Thyroid gland (tissue), 4 donors: ENCODE data around the gene ARL16. TPM values are rescaled to one million over a fixed set of nuclear protein-coding genes. Genes with fewer than 3 reads are reported as not detected.

Experiments
- DNase-seq, 2 donors: peaks; one replicate each; pipeline ENCODE4 v3.0.0-alpha.2; 2019
- H3K27ac ChIP-seq, 3 donors: fragments of 200-600 bp; sonication (generic); 1 replicate in 2 of 3; 2 replicates in 1 of 3; pipeline ENCODE4 v1.5.1; 2016 to 2019; ENCODE audit warnings: mild to moderate bottlenecking in 1 of 3, moderate library complexity in 1 of 3
- H3K27me3 ChIP-seq: fragments of 200-600 bp; sonication (generic); one replicate; pipeline ENCODE4 v1.5.1; 2019
- H3K36me3 ChIP-seq, 2 donors: fragments of 200-600 bp; sonication (generic); one replicate each; pipeline ENCODE4 v1.5.1; 2016 to 2019
- H3K4me1 ChIP-seq, 2 donors: fragments of 200-600 bp; sonication (generic); one replicate each; pipeline ENCODE4 v1.5.1; 2017 to 2019
- H3K4me3 ChIP-seq, 3 donors: fragments of 200-600 bp; sonication (generic); replicated peaks in 1 of 3; 1 replicate in 2 of 3; 2 replicates in 1 of 3; pipeline ENCODE4 v1.5.1; 2016; ENCODE audit warnings: mild to moderate bottlenecking in 1 of 3
- H3K9me3 ChIP-seq: fragments of 200-600 bp; sonication (generic); one replicate; pipeline ENCODE4 v1.5.1; 2017
- CTCF ChIP-seq, 6 experiments: fragments of 200-600 bp in 3 of 6; fragments of 450-650 bp in 3 of 6; sonication (generic) in 3 of 6; IDR thresholded peaks; one replicate each; pipeline ENCODE4 v1.5.1; 2016 to 2019; ENCODE audit warnings: antibody characterized with exemption in 6 of 6, mild to moderate bottlenecking in 2 of 6, inconsistent platforms in 1 of 6, moderate library complexity in 1 of 6
- POLR2A ChIP-seq, 2 donors: fragments of 450-650 bp; IDR thresholded peaks; one replicate each; pipeline ENCODE4 v1.6.1; 2017; ENCODE audit warnings: antibody characterized with exemption in 2 of 2, mild to moderate bottlenecking in 2 of 2, moderate library complexity in 1 of 2
- WGBS, 2 donors: methylation state at CpG; one replicate each; pipeline ENCODE4 v1.1.5; 2017; 5-methylcytosine and 5-hydroxymethylcytosine counted together
- intact Hi-C: fragments of 100-400 bp; cut with DNase I; formaldehyde crosslinking; loops from one replicate; pipeline ENCODE4 v1.15.1; 2023
- total RNA-seq, 4 donors: library from RNA; depleted of rRNA; stranded (reverse); fragments of >200 nt; gene quantifications; one replicate each; pipeline ENCODE4 v1.2.3, GENCODE V29; 2016

ARL16 gene
- total RNA-seq, 4 donors from 2014 or later = 29.7 to 46.5 (median 37.2) TPM

- intact Hi-C loops = no loop called here
- no peaks in the 10 kb centered on the region for H3K27me3 ChIP-seq
- peaks cover 16 to 23% of the 10 kb centered on the region in 2 donors for H3K4me1 ChIP-seq
These were observed 18.1 kb downstream of the ARL16 start for GRCh38 chr17:81665205-81666091.

GRCh38 chr17:81664051-81664470, 19.5 kb downstream of the ARL16 start:
- Histone ChIP-seq H3K9me3 (no peaks in the 10 kb centered on the region), H3K36me3 (no peaks in the 10 kb centered on the region), H3K4me3 (no peak overlapping the region), H3K27ac (no peak overlapping the region), H3K27me3 (no peaks in the 10 kb centered on the region), H3K4me1 (peaks cover 16 to 23% of the 10 kb centered on the region in 2 donors)
- 81 to 93% methylated on average over 3 to 7 of the region's 7 CpGs for WGBS, 2 donors
- intact Hi-C loops = no loop called here
- no peak for DNase-seq
- TF ChIP-seq CTCF (IDR thresholded peaks at IDR 0.05) = no peak
- no peak for TF ChIP-seq POLR2A (IDR thresholded peaks at IDR 0.05)

More at GRCh38 chr17:81665205-81666091, 18.1 kb downstream of the ARL16 start:
- H3K36me3 ChIP-seq = no peaks in the 10 kb centered on the region
- WGBS, 2 donors = 58 to 73% methylated on average over 8 to 22 of the region's 30 CpGs
- peak; percentile 32 to 44 for DNase-seq
- peak overlapping the region; percentile 55 to 100 (median 99) for H3K4me3 ChIP-seq
- H3K9me3 ChIP-seq = no peaks in the 10 kb centered on the region
- H3K27ac ChIP-seq = peak overlapping the region in 1 of 3 donors; percentile 54
- no peak for TF ChIP-seq POLR2A (IDR thresholded peaks at IDR 0.05)
- TF ChIP-seq CTCF (IDR thresholded peaks at IDR 0.05) = no peak

- intact Hi-C loops = no loop called here
- H3K4me1 ChIP-seq = peaks cover 8 to 11% of the 10 kb centered on the region in 2 donors
- H3K9me3 ChIP-seq = no peaks in the 10 kb centered on the region
- no peak overlapping the region for H3K27ac ChIP-seq
- H3K4me3 ChIP-seq = no peak overlapping the region
- DNase-seq = no peak
- no peak for TF ChIP-seq CTCF (IDR thresholded peaks at IDR 0.05)
- TF ChIP-seq POLR2A (IDR thresholded peaks at IDR 0.05) = no peak
- no peaks in the 10 kb centered on the region for H3K27me3 ChIP-seq
- 93% methylated on average over 4 of the region's 4 CpGs for WGBS, 2 donors
- H3K36me3 ChIP-seq = no peaks in the 10 kb centered on the region
These were observed 21.6 kb downstream of the ARL16 start for GRCh38 chr17:81662002-81662401.

- H3K9me3 ChIP-seq = no peaks in the 10 kb centered on the region
- no peaks in the 10 kb centered on the region for H3K36me3 ChIP-seq
- H3K4me1 ChIP-seq = peaks cover 5 to 6% of the 10 kb centered on the region in 2 donors
- intact Hi-C loops = no loop called here
- TF ChIP-seq POLR2A (IDR thresholded peaks at IDR 0.05) (no peak), CTCF (IDR thresholded peaks at IDR 0.05) (no peak)
- H3K4me3 ChIP-seq = no peak overlapping the region
- no peaks in the 10 kb centered on the region for H3K27me3 ChIP-seq
- H3K27ac ChIP-seq = no peak overlapping the region
- WGBS, 2 donors = 93 to 97% methylated on average over 9 of the region's 9 CpGs
- no peak for DNase-seq
These were observed 23.2 kb downstream of the ARL16 start for GRCh38 chr17:81660441-81660840.

GRCh38 chr17:81659038-81659437, 24.6 kb downstream of the ARL16 start:
- H3K27ac ChIP-seq = no peak overlapping the region
- no peaks in the 10 kb centered on the region for H3K27me3 ChIP-seq
- H3K4me1 ChIP-seq = no peaks in the 10 kb centered on the region
- DNase-seq = no peak
- H3K4me3 ChIP-seq = no peak overlapping the region
- TF ChIP-seq CTCF (IDR thresholded peaks at IDR 0.05) (no peak), POLR2A (IDR thresholded peaks at IDR 0.05) (no peak)
- WGBS, 2 donors = 83 to 84% methylated on average over 5 of the region's 5 CpGs
- intact Hi-C loops = no loop called here
- no peaks in the 10 kb centered on the region for H3K9me3 ChIP-seq
- no peaks in the 10 kb centered on the region for H3K36me3 ChIP-seq
